ENCODE results near the gene DCLRE1B.
"Not testable (repeated sequence)": the region's sequence is repeated elsewhere in the genome, so short reads cannot be mapped to it uniquely, and the experiment has no call there.

The DCLRE1B gene

DNA sequence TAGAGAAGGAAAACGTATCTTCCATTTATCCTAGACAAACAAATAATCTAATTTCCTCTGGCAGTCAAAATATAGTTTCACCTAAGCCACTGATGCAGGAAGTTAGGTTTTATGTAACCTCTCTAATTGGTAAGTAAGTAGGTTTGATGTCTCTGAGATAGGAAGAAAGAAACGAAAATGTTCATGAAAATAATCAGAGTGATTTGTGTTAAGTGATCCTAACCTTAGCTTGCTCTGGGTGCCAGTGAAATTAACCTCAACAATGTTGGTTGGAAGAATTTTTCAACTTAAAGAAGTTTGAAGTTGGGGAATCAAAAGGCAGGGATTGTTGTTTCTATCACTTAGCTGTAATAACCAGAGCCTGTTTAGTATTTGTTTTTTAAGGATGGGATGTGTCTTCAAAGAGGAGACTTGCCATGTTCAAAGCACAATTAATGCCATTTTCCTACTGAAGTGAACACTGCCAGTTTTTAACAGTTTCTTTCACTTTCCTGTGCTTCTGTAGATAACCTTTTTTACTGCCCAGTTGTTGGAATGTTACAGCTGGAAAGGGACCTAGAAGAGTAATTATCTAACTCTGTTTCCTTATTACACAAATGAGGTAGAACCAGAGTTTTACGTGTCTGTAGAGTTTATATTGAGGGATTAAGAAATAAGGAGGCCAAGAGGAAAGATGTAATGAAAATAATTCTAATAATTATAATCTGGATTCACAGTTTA is 42.4 kb downstream of the DCLRE1B start:
- no peak for TF ChIP-seq GLIS3 (CRISPR knock-in tag; IDR thresholded peaks at IDR 0.05)
- peak; percentile 6; the same call in 1 of the 2 replicates for TF ChIP-seq ISL1 (CRISPR knock-in tag; IDR thresholded peaks at IDR 0.05)
- peak; percentile 33 for ATAC-seq

DNA sequence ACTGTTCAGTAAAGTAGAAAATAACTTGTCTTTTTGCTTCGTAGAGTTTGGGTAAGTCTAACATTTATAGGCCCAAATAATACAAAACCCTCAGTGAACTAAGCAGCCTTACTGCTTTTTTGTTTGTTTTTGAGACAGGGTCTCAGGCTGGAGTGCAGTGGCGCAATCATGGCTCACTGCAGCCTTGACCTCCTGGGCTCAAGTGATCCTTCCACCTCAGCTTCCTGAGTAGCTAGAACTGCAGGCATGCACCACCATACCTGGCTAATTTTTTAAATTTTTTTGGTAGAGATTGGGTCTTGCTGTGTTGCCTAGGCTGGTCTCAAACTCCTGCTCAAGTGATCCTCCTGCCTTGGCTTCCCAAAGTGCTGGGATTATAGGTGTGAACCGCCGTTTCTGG is 43.0 kb downstream of the DCLRE1B start:
- ATAC-seq = not testable (repeated sequence)

DNA sequence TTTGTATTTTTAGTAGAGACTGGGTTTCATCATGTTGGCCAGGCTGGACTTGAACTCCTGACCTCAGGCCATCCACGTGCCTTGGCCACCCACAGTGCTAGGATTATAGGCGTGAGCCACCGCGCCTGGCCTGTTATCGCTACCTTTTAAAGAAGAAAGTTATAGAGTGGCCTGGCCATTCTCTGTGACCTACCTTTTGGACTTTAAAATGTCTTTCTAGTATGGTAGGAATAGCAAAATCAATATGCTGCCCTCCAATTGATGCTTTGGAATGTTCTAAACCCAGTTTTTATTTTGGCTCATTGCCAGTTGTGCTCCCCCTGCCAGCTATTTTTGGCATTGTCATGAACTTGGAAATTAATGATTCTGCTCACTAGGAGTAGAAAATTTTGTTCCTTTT is 43.9 kb downstream of the DCLRE1B start:
- TF ChIP-seq GLIS3 (CRISPR knock-in tag; IDR thresholded peaks at IDR 0.05) (no peak), ZFP30 (CRISPR knock-in tag; IDR thresholded peaks at IDR 0.05) (no peak), TCF4 (CRISPR knock-in tag; IDR thresholded peaks at IDR 0.05; ENCODE audit: borderline replicate concordance) (no peak), BACH2 (CRISPR knock-in tag; IDR thresholded peaks at IDR 0.05; ENCODE audit: borderline replicate concordance) (no peak), ZNF565 (CRISPR knock-in tag; conservative IDR thresholded peaks at IDR 0.05; ENCODE audit: low read depth) (no peak), ESRRG (CRISPR knock-in tag; IDR thresholded peaks at IDR 0.05) (no peak), ZNF70 (CRISPR knock-in tag; IDR thresholded peaks at IDR 0.05) (no peak), OSR1 (CRISPR knock-in tag; IDR thresholded peaks at IDR 0.05) (no peak), SNAI2 (CRISPR knock-in tag; IDR thresholded peaks at IDR 0.05) (no peak), ZNF8 (CRISPR knock-in tag; IDR thresholded peaks at IDR 0.05) (no peak)
- TF ChIP-seq, protein P1, sequence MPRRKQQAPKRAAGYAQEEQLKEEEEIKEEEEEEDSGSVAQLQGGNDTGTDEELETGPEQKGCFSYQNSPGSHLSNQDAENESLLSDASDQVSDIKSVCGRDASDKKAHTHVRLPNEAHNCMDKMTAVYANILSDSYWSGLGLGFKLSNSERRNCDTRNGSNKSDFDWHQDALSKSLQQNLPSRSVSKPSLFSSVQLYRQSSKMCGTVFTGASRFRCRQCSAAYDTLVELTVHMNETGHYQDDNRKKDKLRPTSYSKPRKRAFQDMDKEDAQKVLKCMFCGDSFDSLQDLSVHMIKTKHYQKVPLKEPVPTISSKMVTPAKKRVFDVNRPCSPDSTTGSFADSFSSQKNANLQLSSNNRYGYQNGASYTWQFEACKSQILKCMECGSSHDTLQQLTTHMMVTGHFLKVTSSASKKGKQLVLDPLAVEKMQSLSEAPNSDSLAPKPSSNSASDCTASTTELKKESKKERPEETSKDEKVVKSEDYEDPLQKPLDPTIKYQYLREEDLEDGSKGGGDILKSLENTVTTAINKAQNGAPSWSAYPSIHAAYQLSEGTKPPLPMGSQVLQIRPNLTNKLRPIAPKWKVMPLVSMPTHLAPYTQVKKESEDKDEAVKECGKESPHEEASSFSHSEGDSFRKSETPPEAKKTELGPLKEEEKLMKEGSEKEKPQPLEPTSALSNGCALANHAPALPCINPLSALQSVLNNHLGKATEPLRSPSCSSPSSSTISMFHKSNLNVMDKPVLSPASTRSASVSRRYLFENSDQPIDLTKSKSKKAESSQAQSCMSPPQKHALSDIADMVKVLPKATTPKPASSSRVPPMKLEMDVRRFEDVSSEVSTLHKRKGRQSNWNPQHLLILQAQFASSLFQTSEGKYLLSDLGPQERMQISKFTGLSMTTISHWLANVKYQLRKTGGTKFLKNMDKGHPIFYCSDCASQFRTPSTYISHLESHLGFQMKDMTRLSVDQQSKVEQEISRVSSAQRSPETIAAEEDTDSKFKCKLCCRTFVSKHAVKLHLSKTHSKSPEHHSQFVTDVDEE (CRISPR knock-in tag; IDR thresholded peaks at IDR 0.05) = no peak
- TF ChIP-seq, protein P2, sequence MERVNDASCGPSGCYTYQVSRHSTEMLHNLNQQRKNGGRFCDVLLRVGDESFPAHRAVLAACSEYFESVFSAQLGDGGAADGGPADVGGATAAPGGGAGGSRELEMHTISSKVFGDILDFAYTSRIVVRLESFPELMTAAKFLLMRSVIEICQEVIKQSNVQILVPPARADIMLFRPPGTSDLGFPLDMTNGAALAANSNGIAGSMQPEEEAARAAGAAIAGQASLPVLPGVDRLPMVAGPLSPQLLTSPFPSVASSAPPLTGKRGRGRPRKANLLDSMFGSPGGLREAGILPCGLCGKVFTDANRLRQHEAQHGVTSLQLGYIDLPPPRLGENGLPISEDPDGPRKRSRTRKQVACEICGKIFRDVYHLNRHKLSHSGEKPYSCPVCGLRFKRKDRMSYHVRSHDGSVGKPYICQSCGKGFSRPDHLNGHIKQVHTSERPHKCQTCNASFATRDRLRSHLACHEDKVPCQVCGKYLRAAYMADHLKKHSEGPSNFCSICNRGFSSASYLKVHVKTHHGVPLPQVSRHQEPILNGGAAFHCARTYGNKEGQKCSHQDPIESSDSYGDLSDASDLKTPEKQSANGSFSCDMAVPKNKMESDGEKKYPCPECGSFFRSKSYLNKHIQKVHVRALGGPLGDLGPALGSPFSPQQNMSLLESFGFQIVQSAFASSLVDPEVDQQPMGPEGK (CRISPR knock-in tag; IDR thresholded peaks at IDR 0.05; ENCODE audit: borderline replicate concordance) = no peak
- TF ChIP-seq, protein P3, sequence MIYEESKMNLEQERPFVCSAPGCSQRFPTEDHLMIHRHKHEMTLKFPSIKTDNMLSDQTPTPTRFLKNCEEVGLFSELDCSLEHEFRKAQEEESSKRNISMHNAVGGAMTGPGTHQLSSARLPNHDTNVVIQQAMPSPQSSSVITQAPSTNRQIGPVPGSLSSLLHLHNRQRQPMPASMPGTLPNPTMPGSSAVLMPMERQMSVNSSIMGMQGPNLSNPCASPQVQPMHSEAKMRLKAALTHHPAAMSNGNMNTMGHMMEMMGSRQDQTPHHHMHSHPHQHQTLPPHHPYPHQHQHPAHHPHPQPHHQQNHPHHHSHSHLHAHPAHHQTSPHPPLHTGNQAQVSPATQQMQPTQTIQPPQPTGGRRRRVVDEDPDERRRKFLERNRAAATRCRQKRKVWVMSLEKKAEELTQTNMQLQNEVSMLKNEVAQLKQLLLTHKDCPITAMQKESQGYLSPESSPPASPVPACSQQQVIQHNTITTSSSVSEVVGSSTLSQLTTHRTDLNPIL (CRISPR knock-in tag; IDR thresholded peaks at IDR 0.05; ENCODE audit: low read depth) = no peak
- no peak for ATAC-seq

DNA sequence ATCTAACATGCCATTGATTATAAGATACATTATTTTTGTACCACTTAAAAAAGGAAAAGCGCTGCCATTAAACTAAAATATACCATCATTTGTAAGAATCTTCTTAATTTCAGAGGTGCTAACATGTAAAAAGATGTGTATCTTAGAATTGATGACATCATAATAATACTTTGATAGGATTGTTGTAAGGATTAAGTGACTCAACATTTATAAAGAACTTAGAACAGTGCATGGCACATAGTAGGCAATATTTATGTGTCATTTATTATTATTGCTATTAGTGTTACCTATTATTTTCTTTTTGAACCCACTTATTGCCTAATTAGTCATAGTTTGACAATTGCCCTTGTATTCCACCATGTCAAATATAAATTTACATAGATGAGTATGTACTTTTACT is 45.8 kb downstream of the DCLRE1B start:
- ATAC-seq = no peak
- TF ChIP-seq SNAI2 (CRISPR knock-in tag; IDR thresholded peaks at IDR 0.05) = no peak
- no peak for TF ChIP-seq ARNTL (CRISPR knock-in tag; IDR thresholded peaks at IDR 0.05; ENCODE audit: borderline replicate concordance, low read depth)
- no peak for TF ChIP-seq GLIS3 (CRISPR knock-in tag; IDR thresholded peaks at IDR 0.05)
- TF ChIP-seq, protein P2 (CRISPR knock-in tag; IDR thresholded peaks at IDR 0.05; ENCODE audit: borderline replicate concordance) = no peak
- TF ChIP-seq, protein P4, sequence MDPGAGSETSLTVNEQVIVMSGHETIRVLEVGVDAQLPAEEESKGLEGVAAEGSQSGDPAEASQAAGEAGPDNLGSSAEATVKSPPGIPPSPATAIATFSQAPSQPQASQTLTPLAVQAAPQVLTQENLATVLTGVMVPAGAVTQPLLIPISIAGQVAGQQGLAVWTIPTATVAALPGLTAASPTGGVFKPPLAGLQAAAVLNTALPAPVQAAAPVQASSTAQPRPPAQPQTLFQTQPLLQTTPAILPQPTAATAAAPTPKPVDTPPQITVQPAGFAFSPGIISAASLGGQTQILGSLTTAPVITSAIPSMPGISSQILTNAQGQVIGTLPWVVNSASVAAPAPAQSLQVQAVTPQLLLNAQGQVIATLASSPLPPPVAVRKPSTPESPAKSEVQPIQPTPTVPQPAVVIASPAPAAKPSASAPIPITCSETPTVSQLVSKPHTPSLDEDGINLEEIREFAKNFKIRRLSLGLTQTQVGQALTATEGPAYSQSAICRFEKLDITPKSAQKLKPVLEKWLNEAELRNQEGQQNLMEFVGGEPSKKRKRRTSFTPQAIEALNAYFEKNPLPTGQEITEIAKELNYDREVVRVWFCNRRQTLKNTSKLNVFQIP (CRISPR knock-in tag; IDR thresholded peaks at IDR 0.05; ENCODE audit: borderline replicate concordance, low read depth) = no peak
- TF ChIP-seq, protein P1 (CRISPR knock-in tag; IDR thresholded peaks at IDR 0.05) = no peak
- TF ChIP-seq PPARA (CRISPR knock-in tag; IDR thresholded peaks at IDR 0.05; ENCODE audit: borderline replicate concordance) = no peak
- TF ChIP-seq ISL1 (CRISPR knock-in tag; IDR thresholded peaks at IDR 0.05) = no peak
- TF ChIP-seq RARB (CRISPR knock-in tag; IDR thresholded peaks at IDR 0.05) = no peak
- TF ChIP-seq, protein P5, sequence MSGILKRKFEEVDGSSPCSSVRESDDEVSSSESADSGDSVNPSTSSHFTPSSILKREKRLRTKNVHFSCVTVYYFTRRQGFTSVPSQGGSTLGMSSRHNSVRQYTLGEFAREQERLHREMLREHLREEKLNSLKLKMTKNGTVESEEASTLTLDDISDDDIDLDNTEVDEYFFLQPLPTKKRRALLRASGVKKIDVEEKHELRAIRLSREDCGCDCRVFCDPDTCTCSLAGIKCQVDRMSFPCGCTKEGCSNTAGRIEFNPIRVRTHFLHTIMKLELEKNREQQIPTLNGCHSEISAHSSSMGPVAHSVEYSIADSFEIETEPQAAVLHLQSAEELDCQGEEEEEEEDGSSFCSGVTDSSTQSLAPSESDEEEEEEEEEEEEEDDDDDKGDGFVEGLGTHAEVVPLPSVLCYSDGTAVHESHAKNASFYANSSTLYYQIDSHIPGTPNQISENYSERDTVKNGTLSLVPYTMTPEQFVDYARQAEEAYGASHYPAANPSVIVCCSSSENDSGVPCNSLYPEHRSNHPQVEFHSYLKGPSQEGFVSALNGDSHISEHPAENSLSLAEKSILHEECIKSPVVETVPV (CRISPR knock-in tag; IDR thresholded peaks at IDR 0.05) = no peak
- no peak for TF ChIP-seq CSDC2 (CRISPR knock-in tag; IDR thresholded peaks at IDR 0.05)
- no peak for TF ChIP-seq BACH2 (CRISPR knock-in tag; IDR thresholded peaks at IDR 0.05; ENCODE audit: borderline replicate concordance)
- TF ChIP-seq ZFP30 (CRISPR knock-in tag; IDR thresholded peaks at IDR 0.05) = no peak
- no peak for TF ChIP-seq ZNF565 (CRISPR knock-in tag; conservative IDR thresholded peaks at IDR 0.05; ENCODE audit: low read depth)
- no peak for TF ChIP-seq ESRRG (CRISPR knock-in tag; IDR thresholded peaks at IDR 0.05)
- no peak for TF ChIP-seq ZNF70 (CRISPR knock-in tag; IDR thresholded peaks at IDR 0.05)
- no peak for TF ChIP-seq ZC3H10 (CRISPR knock-in tag; IDR thresholded peaks at IDR 0.05)
- TF ChIP-seq ZNF8 (CRISPR knock-in tag; IDR thresholded peaks at IDR 0.05) = no peak

Measured in SK-N-SH treated with all-trans-retinoic acid at 6 μM for 48 hours (cell line).